HepG2 (cell line): ENCODE results near the gene TOP2B. TPM values are rescaled to one million over a fixed set of nuclear protein-coding genes. Genes with fewer than 3 reads are reported as not detected.
A peak's percentile ranks its signal among the peaks of the same experiment; 100 is the strongest.

Source experiments
- ATF1 ChIP-seq: IDR thresholded peaks from 2 replicates; pipeline ENCODE4 v1.6.1; 2016; ENCODE audit warnings: mild to moderate bottlenecking, control low read depth
- DRAP1 ChIP-seq: IDR thresholded peaks from 2 replicates; pipeline ENCODE4 v1.6.1; 2016; ENCODE audit warnings: missing genetic modification reagents, missing compliant biosample characterization
- ETV5 ChIP-seq: IDR thresholded peaks from 2 replicates; pipeline ENCODE4 v1.6.1; 2018; ENCODE audit warnings: missing biosample characterization, missing genetic modification reagents, inconsistent platforms, borderline replicate concordance
- MAX ChIP-seq: IDR thresholded peaks from 2 replicates; pipeline ENCODE4 v1.6.1; 2012; ENCODE audit warnings: inconsistent platforms
- MYC ChIP-seq: sonication (generic); formaldehyde crosslinking; IDR thresholded peaks from 2 replicates; pipeline ENCODE4 v1.9.0; 2021; ENCODE audit warnings: missing genetic modification reagents, borderline replicate concordance
- POGZ ChIP-seq: sonication (generic); formaldehyde crosslinking; IDR thresholded peaks from 2 replicates; pipeline ENCODE4 v1.4.0; 2020; ENCODE audit warnings: mild to moderate bottlenecking, missing genetic modification reagents
- POLR2AphosphoS5 ChIP-seq: IDR thresholded peaks from 2 replicates; pipeline ENCODE4 v1.6.1; 2012; ENCODE audit warnings: low read depth, low read length
- RBM22 ChIP-seq: fragments of 200-400 bp; formaldehyde crosslinking; optimal IDR thresholded peaks from 2 replicates; pipeline ENCODE3; 2017; ENCODE audit warnings: mild to moderate bottlenecking, low read length, moderate library complexity
- SIN3B ChIP-seq: fragments of 150-350 bp; IDR thresholded peaks from 2 replicates; pipeline ENCODE4 v1.6.1; 2014; ENCODE audit warnings: low read length
- SIX1 ChIP-seq: sonication (generic); formaldehyde crosslinking; IDR thresholded peaks from 2 replicates; pipeline ENCODE4 v1.4.0; 2020; ENCODE audit warnings: missing genetic modification reagents, borderline replicate concordance
- U2AF2 ChIP-seq: fragments of 200-400 bp; formaldehyde crosslinking; IDR thresholded peaks from 2 replicates; pipeline ENCODE4 v1.6.1; 2017; ENCODE audit warnings: low read depth, mild to moderate bottlenecking, low read length
- XBP1 ChIP-seq: sonication (generic); formaldehyde crosslinking; IDR thresholded peaks from 2 replicates; pipeline ENCODE4 v1.5.0; 2020; ENCODE audit warnings: missing genetic modification reagents
- ZBTB42 ChIP-seq: sonication (generic); formaldehyde crosslinking; IDR thresholded peaks from 2 replicates; pipeline ENCODE4 v1.5.0; 2020; ENCODE audit warnings: mild to moderate bottlenecking, missing genetic modification reagents
- ZKSCAN8 ChIP-seq: IDR thresholded peaks from 2 replicates; pipeline ENCODE4 v1.6.1; 2016; ENCODE audit warnings: borderline replicate concordance, missing genetic modification reagents, missing compliant biosample characterization
- ZNF10 ChIP-seq: sonication (generic); formaldehyde crosslinking; IDR thresholded peaks from 2 replicates; pipeline ENCODE4 v1.4.0; 2020; ENCODE audit warnings: mild to moderate bottlenecking, low read depth, missing genetic modification reagents, borderline replicate concordance
- ZNF230 ChIP-seq: sonication (generic); formaldehyde crosslinking; IDR thresholded peaks from 2 replicates; pipeline ENCODE4 v1.4.0; 2020; ENCODE audit warnings: mild to moderate bottlenecking, missing genetic modification reagents
- ZNF563 ChIP-seq: sonication (generic); formaldehyde crosslinking; IDR thresholded peaks from 2 replicates; pipeline ENCODE4 v1.8.0; 2022; ENCODE audit warnings: mild to moderate bottlenecking, moderate library complexity, missing genetic modification reagents
- ZNF577 ChIP-seq: sonication (generic); formaldehyde crosslinking; IDR thresholded peaks from 2 replicates; pipeline ENCODE4 v1.4.0; 2020; ENCODE audit warnings: mild to moderate bottlenecking, low read depth, missing genetic modification reagents, borderline replicate concordance
- ZNF746 ChIP-seq: sonication (generic); formaldehyde crosslinking; IDR thresholded peaks from 2 replicates; pipeline ENCODE4 v1.8.0; 2022; ENCODE audit warnings: mild to moderate bottlenecking, missing genetic modification reagents
- ZNF775 ChIP-seq: sonication (generic); formaldehyde crosslinking; IDR thresholded peaks from 2 replicates; pipeline ENCODE4 v1.4.0; 2020; ENCODE audit warnings: missing genetic modification reagents, mild to moderate bottlenecking, moderate library complexity, borderline replicate concordance
- ZNF878 ChIP-seq: sonication (generic); formaldehyde crosslinking; IDR thresholded peaks from 2 replicates; pipeline ENCODE4 v1.8.1; 2023; ENCODE audit warnings: mild to moderate bottlenecking, missing genetic modification reagents, moderate library complexity
- polyA plus RNA-seq, 8 experiments: library from polyadenylated mRNA; depleted of rRNA in 3 of 8; stranded (reverse) in 7 of 8; unstranded in 1 of 8; fragments of >200 nt; fragmentation: Illumina TruSeq in 4 of 8; extraction: Trizol in 4 of 8; gene quantifications; 2 replicates each; pipeline versions ENCODE4 v1.2.1 to v1.2.3, GENCODE V29; 2011 to 2016; ENCODE audit warnings: low read depth in 4 of 8, missing spikeins in 1 of 8, mixed read lengths in 1 of 8; ENCODE audit not compliant: insufficient read depth in 1 of 8
- total RNA-seq, 5 experiments: library from RNA; depleted of rRNA; stranded (reverse); fragments of >200 nt; fragmentation: Illumina TruSeq; extraction: Trizol; gene quantifications; 2 replicates each; pipeline ENCODE4 v1.2.3, GENCODE V29; 2016; ENCODE audit warnings: low read depth in 1 of 5
- TF ChIP-seq, protein P1 (sequence below): sonication (generic); formaldehyde crosslinking; IDR thresholded peaks from 2 replicates; pipeline ENCODE4 v1.5.0; 2020; ENCODE audit warnings: missing genetic modification reagents
- TF ChIP-seq, protein P2 (sequence below): sonication (generic); formaldehyde crosslinking; IDR thresholded peaks from 2 replicates; pipeline ENCODE4 v1.4.0; 2020; ENCODE audit warnings: missing genetic modification reagents

Gene TOP2B
- total and polyA plus RNA-seq, 2 of the 13 experiments (the other 11 are each of a cell fraction or from before 2014, with no cell fraction given) = 27.6 to 88.1 TPM

- TF ChIP-seq, protein P1, sequence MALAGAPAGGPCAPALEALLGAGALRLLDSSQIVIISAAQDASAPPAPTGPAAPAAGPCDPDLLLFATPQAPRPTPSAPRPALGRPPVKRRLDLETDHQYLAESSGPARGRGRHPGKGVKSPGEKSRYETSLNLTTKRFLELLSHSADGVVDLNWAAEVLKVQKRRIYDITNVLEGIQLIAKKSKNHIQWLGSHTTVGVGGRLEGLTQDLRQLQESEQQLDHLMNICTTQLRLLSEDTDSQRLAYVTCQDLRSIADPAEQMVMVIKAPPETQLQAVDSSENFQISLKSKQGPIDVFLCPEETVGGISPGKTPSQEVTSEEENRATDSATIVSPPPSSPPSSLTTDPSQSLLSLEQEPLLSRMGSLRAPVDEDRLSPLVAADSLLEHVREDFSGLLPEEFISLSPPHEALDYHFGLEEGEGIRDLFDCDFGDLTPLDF (CRISPR knock-in tag) = 0 out of 2 replicates have a peak, but pooled peaks have one; percentile 4
- TF ChIP-seq ZNF775 (CRISPR knock-in tag) (no peak), MAX (peak; percentile 47; the same call in 1 of the 2 replicates), ZBTB42 (CRISPR knock-in tag) (no peak), POGZ (CRISPR knock-in tag) (no peak), ZNF878 (CRISPR knock-in tag) (0 out of 2 replicates have a peak, but pooled peaks have one; percentile 27), ZNF230 (CRISPR knock-in tag) (no peak), SIX1 (CRISPR knock-in tag) (no peak), DRAP1 (CRISPR knock-in tag) (no peak), ZNF10 (CRISPR knock-in tag) (no peak), ATF1 (CRISPR knock-in tag) (no peak), POLR2AphosphoS5 (no peak), ZNF577 (CRISPR knock-in tag) (no peak), ETV5 (CRISPR knock-in tag) (no peak), ZNF746 (CRISPR knock-in tag) (no peak), MYC (CRISPR knock-in tag) (no peak), ZKSCAN8 (no peak), SIN3B (no peak), RBM22 (no peak), XBP1 (CRISPR knock-in tag) (no peak), ZNF563 (peak; percentile 55; the same call in 1 of the 2 replicates), U2AF2 (no peak)
- TF ChIP-seq, protein P2, sequence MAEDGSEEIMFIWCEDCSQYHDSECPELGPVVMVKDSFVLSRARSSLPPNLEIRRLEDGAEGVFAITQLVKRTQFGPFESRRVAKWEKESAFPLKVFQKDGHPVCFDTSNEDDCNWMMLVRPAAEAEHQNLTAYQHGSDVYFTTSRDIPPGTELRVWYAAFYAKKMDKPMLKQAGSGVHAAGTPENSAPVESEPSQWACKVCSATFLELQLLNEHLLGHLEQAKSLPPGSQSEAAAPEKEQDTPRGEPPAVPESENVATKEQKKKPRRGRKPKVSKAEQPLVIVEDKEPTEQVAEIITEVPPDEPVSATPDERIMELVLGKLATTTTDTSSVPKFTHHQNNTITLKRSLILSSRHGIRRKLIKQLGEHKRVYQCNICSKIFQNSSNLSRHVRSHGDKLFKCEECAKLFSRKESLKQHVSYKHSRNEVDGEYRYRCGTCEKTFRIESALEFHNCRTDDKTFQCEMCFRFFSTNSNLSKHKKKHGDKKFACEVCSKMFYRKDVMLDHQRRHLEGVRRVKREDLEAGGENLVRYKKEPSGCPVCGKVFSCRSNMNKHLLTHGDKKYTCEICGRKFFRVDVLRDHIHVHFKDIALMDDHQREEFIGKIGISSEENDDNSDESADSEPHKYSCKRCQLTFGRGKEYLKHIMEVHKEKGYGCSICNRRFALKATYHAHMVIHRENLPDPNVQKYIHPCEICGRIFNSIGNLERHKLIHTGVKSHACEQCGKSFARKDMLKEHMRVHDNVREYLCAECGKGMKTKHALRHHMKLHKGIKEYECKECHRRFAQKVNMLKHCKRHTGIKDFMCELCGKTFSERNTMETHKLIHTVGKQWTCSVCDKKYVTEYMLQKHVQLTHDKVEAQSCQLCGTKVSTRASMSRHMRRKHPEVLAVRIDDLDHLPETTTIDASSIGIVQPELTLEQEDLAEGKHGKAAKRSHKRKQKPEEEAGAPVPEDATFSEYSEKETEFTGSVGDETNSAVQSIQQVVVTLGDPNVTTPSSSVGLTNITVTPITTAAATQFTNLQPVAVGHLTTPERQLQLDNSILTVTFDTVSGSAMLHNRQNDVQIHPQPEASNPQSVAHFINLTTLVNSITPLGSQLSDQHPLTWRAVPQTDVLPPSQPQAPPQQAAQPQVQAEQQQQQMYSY = 0 out of 2 replicates have a peak, but pooled peaks have one; percentile 57
These were observed 567 bp downstream of the TOP2B start (continued) for GRCh38 chr3:25663869-25664811.
